RWPE2 (cell line): Measurements from ENCODE around the gene SIRT4.
A peak's percentile ranks its signal among the peaks of the same experiment; 100 is the strongest.

ENCODE experiments used
- ATAC-seq: fragments of 200-7000 bp; cut with Tn5 transposase; 3 replicates; pipeline ENCODE4 v1.9.1; 2021; ENCODE audit warnings: low read depth
- DNase-seq: peaks from one replicate; pipeline ENCODE4 v3.0.0-alpha.2; 2020; ENCODE audit warnings: low spot score
- H3K27ac ChIP-seq: fragments of 450-650 bp; 2 replicates; pipeline ENCODE4 v1.5.1; 2017; ENCODE audit warnings: mild to moderate bottlenecking; ENCODE audit not compliant: poor library complexity, severe bottlenecking
- H3K27me3 ChIP-seq: fragments of 250-450 bp; sonication (Bioruptor Pico); 2 replicates; pipeline ENCODE4 v1.5.1; 2021; ENCODE audit warnings: mild to moderate bottlenecking, moderate library complexity; ENCODE audit not compliant: insufficient read depth, poor library complexity, severe bottlenecking
- H3K36me3 ChIP-seq: fragments of 250-450 bp; sonication (Bioruptor Pico); 2 replicates; pipeline ENCODE4 v1.5.1; 2020; ENCODE audit warnings: low read depth, mild to moderate bottlenecking, moderate library complexity
- H3K4me1 ChIP-seq: fragments of 250-450 bp; sonication (Bioruptor Pico); 2 replicates; pipeline ENCODE4 v1.5.1; 2021; ENCODE audit warnings: mild to moderate bottlenecking, moderate library complexity; ENCODE audit not compliant: insufficient read depth, poor library complexity, severe bottlenecking
- H3K4me3 ChIP-seq: fragments of 250-450 bp; sonication (Bioruptor Pico); 2 replicates; pipeline ENCODE4 v1.5.1; 2021; ENCODE audit warnings: mild to moderate bottlenecking, moderate library complexity; ENCODE audit not compliant: severe bottlenecking
- H3K9me3 ChIP-seq: fragments of 250-450 bp; sonication (Bioruptor Pico); 2 replicates; pipeline ENCODE4 v1.5.1; 2021; ENCODE audit warnings: mild to moderate bottlenecking, moderate library complexity; ENCODE audit not compliant: severe bottlenecking
- TF ChIP-seq, protein P1 (sequence below): fragments of 450-650 bp; IDR thresholded peaks from one replicate; pipeline ENCODE4 v1.5.1; 2017; ENCODE audit warnings: mild to moderate bottlenecking, moderate library complexity; ENCODE audit not compliant: poor library complexity, severe bottlenecking

The SIRT4 gene

DNA sequence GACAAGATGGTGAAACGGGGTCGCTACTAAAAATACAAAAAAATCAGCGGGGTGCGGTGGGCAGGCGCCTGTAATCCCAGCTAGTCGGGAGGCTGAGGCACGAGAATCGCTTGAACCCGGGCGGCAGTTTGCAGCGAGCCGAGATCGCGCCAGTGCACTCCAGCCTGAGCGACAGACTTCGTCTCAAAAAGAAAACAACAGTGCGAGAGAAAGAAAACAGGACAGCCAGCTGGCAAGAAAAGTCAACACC, 9.8 kb upstream of the SIRT4 start:
- DNase-seq (no peak), ATAC-seq (peak; percentile 0)
- Histone ChIP-seq H3K4me1 (peaks cover 5% of the 10 kb centered on the region), H3K4me3 (peak overlapping the region; percentile 33), H3K36me3 (no peaks in the 10 kb centered on the region), H3K9me3 (no peaks in the 10 kb centered on the region), H3K27ac (peak overlapping the region; percentile 93), H3K27me3 (no peaks in the 10 kb centered on the region)
- TF ChIP-seq, protein P1, sequence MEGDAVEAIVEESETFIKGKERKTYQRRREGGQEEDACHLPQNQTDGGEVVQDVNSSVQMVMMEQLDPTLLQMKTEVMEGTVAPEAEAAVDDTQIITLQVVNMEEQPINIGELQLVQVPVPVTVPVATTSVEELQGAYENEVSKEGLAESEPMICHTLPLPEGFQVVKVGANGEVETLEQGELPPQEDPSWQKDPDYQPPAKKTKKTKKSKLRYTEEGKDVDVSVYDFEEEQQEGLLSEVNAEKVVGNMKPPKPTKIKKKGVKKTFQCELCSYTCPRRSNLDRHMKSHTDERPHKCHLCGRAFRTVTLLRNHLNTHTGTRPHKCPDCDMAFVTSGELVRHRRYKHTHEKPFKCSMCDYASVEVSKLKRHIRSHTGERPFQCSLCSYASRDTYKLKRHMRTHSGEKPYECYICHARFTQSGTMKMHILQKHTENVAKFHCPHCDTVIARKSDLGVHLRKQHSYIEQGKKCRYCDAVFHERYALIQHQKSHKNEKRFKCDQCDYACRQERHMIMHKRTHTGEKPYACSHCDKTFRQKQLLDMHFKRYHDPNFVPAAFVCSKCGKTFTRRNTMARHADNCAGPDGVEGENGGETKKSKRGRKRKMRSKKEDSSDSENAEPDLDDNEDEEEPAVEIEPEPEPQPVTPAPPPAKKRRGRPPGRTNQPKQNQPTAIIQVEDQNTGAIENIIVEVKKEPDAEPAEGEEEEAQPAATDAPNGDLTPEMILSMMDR, result no peak

DNA sequence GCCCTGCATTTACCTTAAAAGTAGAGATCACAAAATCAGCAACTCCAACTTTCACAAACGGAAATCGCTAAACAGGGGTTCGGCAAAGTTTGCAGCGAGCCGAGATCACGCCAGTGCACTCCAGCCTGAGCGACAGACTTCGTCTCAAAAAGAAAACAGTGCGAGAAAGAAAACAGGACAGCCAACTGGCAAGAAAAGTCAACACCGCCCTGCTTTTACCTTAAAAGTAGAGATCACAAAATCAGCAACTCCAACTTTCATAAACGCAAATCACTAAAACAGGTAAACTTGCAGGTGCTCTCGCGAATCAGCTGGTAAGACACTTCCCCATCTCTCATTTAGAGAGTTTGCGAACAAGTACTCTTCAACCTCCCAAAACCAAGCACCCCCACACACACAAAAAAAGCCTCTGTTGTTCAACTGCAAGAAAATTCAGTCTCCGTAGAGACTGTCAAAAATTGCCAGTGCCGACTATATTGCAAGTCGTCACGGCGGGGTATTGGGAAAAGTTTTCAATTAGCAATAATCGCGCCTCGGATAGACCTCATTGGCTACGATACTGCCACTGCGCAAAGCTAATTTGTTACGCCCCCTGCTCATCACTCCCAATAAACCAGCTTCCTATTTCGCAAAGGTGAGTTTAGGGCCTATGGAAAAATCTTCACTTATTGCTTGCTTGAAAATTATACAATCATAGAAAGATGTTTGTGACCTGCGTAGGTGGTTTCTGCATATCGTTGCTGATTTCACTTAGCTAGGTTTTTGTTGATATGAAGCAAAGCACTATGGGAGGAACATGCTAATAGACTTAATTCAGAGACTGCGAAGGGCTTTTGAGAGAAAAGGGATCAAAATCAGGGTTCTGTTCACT, 9.2 kb upstream of the SIRT4 start, which contains the start of gene RNU4-1:
Gene RNU4-1, minus strand, starts transcription at position 577 of the 871 bp plus-strand sequence.
- Histone ChIP-seq H3K9me3 (no peaks in the 10 kb centered on the region), H3K27me3 (no peaks in the 10 kb centered on the region), H3K4me1 (peaks cover 5% of the 10 kb centered on the region), H3K27ac (peak within 1 kb of the TSS; percentile 93), H3K36me3 (no peaks in the 10 kb centered on the region), H3K4me3 (peak within 1 kb of the TSS; percentile 33)
- peak; percentile 56 for ATAC-seq
- DNase-seq, result peak; percentile 77
- TF ChIP-seq, protein P1, result no peak

DNA sequence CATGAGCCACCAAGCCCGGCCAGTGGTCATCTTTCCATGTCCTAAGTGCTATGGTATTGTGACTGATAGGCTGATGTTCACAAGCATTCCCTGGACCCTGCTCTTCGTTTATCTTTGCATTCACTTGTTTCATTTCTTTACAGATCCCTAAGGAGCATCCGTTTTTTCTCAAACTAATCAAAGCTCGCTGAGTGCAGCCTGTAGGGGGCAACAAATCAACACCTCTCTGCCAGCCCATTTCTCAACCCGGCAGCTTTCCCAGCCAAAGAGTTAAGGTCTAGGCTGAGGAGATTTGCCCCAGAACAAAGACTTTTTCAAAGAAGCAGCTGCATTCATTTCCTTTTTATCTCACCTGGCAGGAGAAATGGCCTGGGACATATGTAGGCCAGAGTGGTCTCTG, 12.1 kb downstream of the SIRT4 start:
- DNase-seq (no peak), ATAC-seq (no peak)
- Histone ChIP-seq H3K36me3 (no peaks in the 10 kb centered on the region), H3K27ac (no peak overlapping the region), H3K27me3 (no peaks in the 10 kb centered on the region), H3K4me1 (peaks cover 3% of the 10 kb centered on the region), H3K9me3 (no peaks in the 10 kb centered on the region), H3K4me3 (no peak overlapping the region)
- TF ChIP-seq, protein P1, result peak; percentile 21

DNA sequence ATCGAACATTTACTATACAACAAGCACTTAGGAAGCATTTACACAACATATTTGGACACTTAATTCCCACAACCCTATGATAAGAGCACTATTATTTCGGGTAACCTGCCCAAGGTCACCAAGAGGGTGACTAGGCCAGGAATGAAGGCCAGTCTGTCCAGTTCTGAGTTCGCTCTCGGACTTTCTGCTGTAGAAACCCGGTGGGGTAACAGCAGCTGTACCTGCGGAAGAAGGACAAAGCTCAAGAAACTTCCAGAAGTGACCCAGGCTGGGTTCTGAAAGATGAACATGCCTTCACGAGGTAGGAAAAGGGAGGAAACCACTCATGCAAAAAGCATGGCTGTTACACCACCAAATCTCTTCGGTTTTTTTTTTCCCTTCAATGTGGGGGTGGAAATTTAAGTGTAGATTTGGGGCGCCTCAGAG, 14.7 kb downstream of the SIRT4 start:
- ATAC-seq, result no peak
- Histone ChIP-seq H3K27me3 (no peaks in the 10 kb centered on the region), H3K4me3 (peak overlapping the region; percentile 42), H3K36me3 (no peaks in the 10 kb centered on the region), H3K9me3 (no peaks in the 10 kb centered on the region), H3K27ac (peak overlapping the region; percentile 44), H3K4me1 (peaks cover 3% of the 10 kb centered on the region)
- TF ChIP-seq, protein P1, result no peak
- DNase-seq, result no peak
